CD4-positive, alpha-beta T cell (primary cell): ENCODE results near the gene STX10. TPM values are rescaled to one million over a fixed set of nuclear protein-coding genes. Genes with fewer than 3 reads are reported as not detected.
A peak's percentile ranks its signal among the peaks of the same experiment; 100 is the strongest.

Experiments
- ATAC-seq: fragments of 200-7000 bp; cut with Tn5 transposase; one replicate; pipeline ENCODE4 v1.10.0; 2022; ENCODE audit warnings: mild to moderate bottlenecking; ENCODE audit not compliant: poor library complexity
- CTCF ChIA-PET: fragments of 350-600 bp; sonication (Branson Sonifier 250); formaldehyde crosslinking; loops from one replicate; lab custom pipeline; 2021; ENCODE audit warnings: antibody characterized with exemption, inconsistent platforms; lab: Charles Lee
- POLR2A ChIA-PET: fragments of 350-600 bp; sonication (Branson Sonifier 250); formaldehyde crosslinking; loops from one replicate; lab custom pipeline; 2021; ENCODE audit warnings: antibody characterized with exemption, inconsistent platforms; lab: Charles Lee
- DNase-seq, 14 experiments: peaks; one replicate each; pipeline ENCODE4 v3.0.0-alpha.2; 2013 to 2020; ENCODE audit warnings: mixed read lengths in 2 of 14
- H3K27ac ChIP-seq, 2 donors: one replicate each; pipeline versions ENCODE4 v1.5.1 to v1.7.0; 2013; ENCODE audit warnings: low read length in 2 of 2, low read depth in 1 of 2, mild to moderate bottlenecking in 1 of 2
- H3K27me3 ChIP-seq, 2 experiments: 1 replicate in 1 of 2; 2 replicates in 1 of 2; pipeline versions ENCODE4 v1.6.1 to v1.7.0; 2013; ENCODE audit warnings: low read length in 2 of 2, control low read depth in 1 of 2, mild to moderate bottlenecking in 1 of 2, moderate library complexity in 1 of 2; ENCODE audit not compliant: insufficient read depth in 2 of 2, control insufficient read depth in 1 of 2
- H3K36me3 ChIP-seq: one replicate; pipeline ENCODE4 v1.6.1; 2013; ENCODE audit warnings: low read length, control low read depth; ENCODE audit not compliant: insufficient read depth
- H3K4me1 ChIP-seq: one replicate; pipeline ENCODE4 v1.6.1; 2013; ENCODE audit warnings: low read length, control low read depth; ENCODE audit not compliant: insufficient read depth
- H3K4me3 ChIP-seq: one replicate; pipeline ENCODE4 v1.5.1; 2013; ENCODE audit warnings: mild to moderate bottlenecking, low read length, moderate library complexity
- H3K9me3 ChIP-seq, 2 experiments: 1 replicate in 1 of 2; 2 replicates in 1 of 2; pipeline versions ENCODE4 v1.6.1 to v1.7.0; 2013; ENCODE audit warnings: low read length in 2 of 2, mild to moderate bottlenecking in 2 of 2, control low read depth in 1 of 2, moderate library complexity in 1 of 2; ENCODE audit not compliant: control insufficient read depth in 1 of 2, insufficient read depth in 1 of 2
- H3K27ac Mint-ChIP-seq: one replicate; pipeline ENCODE4 v1.8.0; 2020; ENCODE audit warnings: mixed read lengths
- H3K27me3 Mint-ChIP-seq: one replicate; pipeline ENCODE4 v1.8.0; 2021; ENCODE audit warnings: mixed read lengths
- H3K36me3 Mint-ChIP-seq: one replicate; pipeline ENCODE4 v1.8.0; 2021; ENCODE audit warnings: low read depth, mixed read lengths
- H3K4me1 Mint-ChIP-seq: one replicate; pipeline ENCODE4 v1.8.0; 2021; ENCODE audit warnings: low read depth, mixed read lengths
- H3K4me3 Mint-ChIP-seq: one replicate; pipeline ENCODE4 v1.8.0; 2020; ENCODE audit warnings: mild to moderate bottlenecking, mixed read lengths
- H3K9me3 Mint-ChIP-seq: one replicate; pipeline ENCODE4 v1.8.0; 2020; ENCODE audit warnings: mixed read lengths
- CTCF ChIP-seq: fragments of 200-600 bp; IDR thresholded peaks from one replicate; pipeline ENCODE4 v1.8.0; 2022; ENCODE audit warnings: antibody characterized with exemption, mild to moderate bottlenecking
- intact Hi-C, 2 experiments: fragments of 100-400 bp; cut with DNase I in 1 of 2; cut with micrococcal nuclease in 1 of 2; formaldehyde crosslinking; loops; one replicate each; pipeline versions ENCODE4 v1.15.1 to v1.9.0; 2023 to 2025; cut with DNase I, micrococcal nuclease
- total RNA-seq, 174 experiments: library from RNA in 2 of 174; stranded (reverse) in 2 of 174; gene quantifications; one replicate each; pipeline ENCODE4 v1.2.3 and lab custom pipeline; 2021 to 2026

The STX10 gene
- total RNA-seq, 2 experiments from 2014 or later: 40.9 to 43.9 TPM

DNA sequence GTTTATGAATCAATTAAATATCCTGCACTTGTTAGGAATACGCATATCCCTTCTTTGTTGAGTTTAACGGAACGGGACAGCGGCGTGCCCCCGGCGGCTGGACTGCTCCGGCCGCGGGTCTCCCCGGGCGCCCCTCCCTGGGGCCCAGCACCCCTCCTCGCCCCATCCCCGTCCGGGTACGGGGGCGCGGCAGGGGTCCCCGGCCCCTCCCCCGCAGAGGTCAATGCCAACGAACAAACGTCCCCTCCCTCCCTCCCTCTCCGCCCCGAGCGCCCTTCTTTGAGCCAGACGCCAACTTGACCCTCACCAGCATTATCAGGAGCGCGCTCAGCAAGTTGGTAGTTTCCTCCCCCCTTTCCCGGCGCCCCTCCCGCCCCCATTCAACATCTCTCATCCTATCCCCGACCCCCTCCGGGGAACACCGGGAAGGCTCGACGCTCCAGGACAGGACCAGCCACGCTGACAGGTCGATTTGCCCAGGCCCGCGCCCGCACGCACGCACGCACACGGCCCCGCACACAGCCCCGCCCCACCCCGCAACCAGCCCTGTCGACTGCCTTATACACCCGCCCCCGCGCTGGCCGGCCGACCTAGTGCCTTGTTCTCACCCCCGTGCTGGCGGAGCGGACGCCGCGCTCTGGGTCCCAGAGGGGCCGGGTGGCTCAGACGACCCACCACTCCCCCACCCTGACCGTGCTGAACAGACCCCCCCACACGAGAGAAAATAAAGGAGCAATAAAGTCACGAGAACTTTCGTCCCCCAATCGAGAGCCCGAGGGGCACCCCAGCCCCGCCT is 52.5 kb downstream of the STX10 start:
- Mint-ChIP-seq H3K4me1 (peaks cover 60% of the 10 kb centered on the region), H3K9me3 (no peaks in the 10 kb centered on the region), H3K36me3 (no peaks in the 10 kb centered on the region), H3K27ac (peak overlapping the region; percentile 91), H3K4me3 (peak overlapping the region; percentile 69), H3K27me3 (peaks cover 30% of the 10 kb centered on the region)
- Histone ChIP-seq H3K36me3 (peaks cover 7% of the 10 kb centered on the region), H3K9me3 (no peaks in the 10 kb centered on the region), H3K4me1 (peaks cover 88% of the 10 kb centered on the region), H3K27ac (no peak overlapping the region), H3K4me3 (peak overlapping the region; percentile 14), H3K27me3 (peaks cover 23% of the 10 kb centered on the region in 2 experiments)
- CTCF ChIA-PET: interaction anchor here (1.8 kb wide), 1 partner anchor 132 kb away, joined by 10 read pairs; no protein-coding TSS in a partner anchor
- intact Hi-C loops: loop anchor here (2.0 to 5.0 kb wide), 2 partner anchors 19 to 55 kb away; partner anchors contain the start of genes IER2 (in 1 of the 2), STX10 (in 1 of the 2) and TRMT1 (in 1 of the 2)
- ATAC-seq (no peak), DNase-seq (peak in 3 of 14 experiments; percentile 34 to 62 (median 58))
- POLR2A ChIA-PET: no interaction called here
- no peak for TF ChIP-seq CTCF

DNA sequence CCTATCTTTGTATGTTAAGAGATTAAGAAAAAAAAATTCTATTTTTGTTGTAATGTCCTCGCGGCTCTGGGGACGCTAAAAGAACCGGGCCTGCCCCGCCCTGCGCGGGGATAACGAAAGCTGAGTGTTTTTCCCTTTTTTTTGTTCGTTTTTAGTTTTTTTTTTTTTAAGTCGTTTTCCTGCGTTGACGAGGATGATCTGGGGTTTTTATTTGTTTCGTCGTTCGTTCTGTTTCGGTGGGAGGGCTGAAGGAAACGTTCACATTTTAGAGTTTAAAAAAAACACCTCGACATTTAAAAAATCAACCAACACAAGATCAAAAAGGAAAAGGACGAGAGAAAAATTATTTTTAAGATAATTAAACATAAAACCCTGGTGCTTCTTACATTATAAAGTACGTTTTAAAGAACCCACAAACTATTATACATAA is 53.1 kb downstream of the STX10 start:
- Mint-ChIP-seq H3K27ac (peak overlapping the region; percentile 66), H3K36me3 (no peaks in the 10 kb centered on the region), H3K27me3 (peaks cover 30% of the 10 kb centered on the region), H3K4me1 (peaks cover 56% of the 10 kb centered on the region), H3K9me3 (no peaks in the 10 kb centered on the region), H3K4me3 (peak overlapping the region; percentile 78)
- no peaks in the 10 kb centered on the region for H3K9me3 ChIP-seq
- no peak for TF ChIP-seq CTCF
- peaks cover 7% of the 10 kb centered on the region for H3K36me3 ChIP-seq
- CTCF ChIA-PET: interaction anchor here (1.8 to 4.4 kb wide), 2 partner anchors 119 to 132 kb away, joined by 10 to 83 read pairs; no protein-coding TSS in a partner anchor
- intact Hi-C loops: loop anchor here in 1 of 2 experiments (5.0 kb wide), 1 partner anchor 55 kb away; the partner anchor contains the start of genes IER2 and STX10
- POLR2A ChIA-PET: interaction anchor here (2.4 kb wide), 1 partner anchor 56 kb away, joined by 9 read pairs; no protein-coding TSS in a partner anchor
- peak in 4 of 14 experiments; percentile 30 to 63 (median 46) for DNase-seq
- peaks cover 23% of the 10 kb centered on the region in 2 experiments for H3K27me3 ChIP-seq
- H3K27ac ChIP-seq: no peak overlapping the region
- H3K4me3 ChIP-seq: no peak overlapping the region
- peaks cover 82% of the 10 kb centered on the region for H3K4me1 ChIP-seq
- no peak for ATAC-seq
